K562 (cell line): ENCODE measurements around the gene HBG1. TPM values are rescaled to one million over a fixed set of nuclear protein-coding genes. Genes with fewer than 3 reads are reported as not detected.

Source experiments
- ATF1 ChIP-seq, 2 experiments: fragments of 450-650 bp in 1 of 2; IDR thresholded peaks; 2 replicates each; pipeline ENCODE4 v1.6.1; 2016; ENCODE audit warnings: missing compliant biosample characterization in 1 of 2, missing genetic modification characterization in 1 of 2
- E4F1 ChIP-seq: fragments of 250-450 bp; sonication (Bioruptor Pico); IDR thresholded peaks from 2 replicates; pipeline ENCODE4 v1.5.0; 2021; ENCODE audit warnings: mild to moderate bottlenecking, borderline replicate concordance
- EZH2 ChIP-seq: IDR thresholded peaks from 2 replicates; pipeline ENCODE4 v1.6.1; 2012; ENCODE audit warnings: low read depth, mild to moderate bottlenecking, inconsistent platforms, low read length, borderline replicate concordance
- GATA2 ChIP-seq: sonication (generic); formaldehyde crosslinking; IDR thresholded peaks from 2 replicates; pipeline ENCODE4 v1.4.0; 2020; ENCODE audit warnings: mild to moderate bottlenecking, missing genetic modification reagents
- GATAD2B ChIP-seq: fragments of 450-650 bp; IDR thresholded peaks from 2 replicates; pipeline ENCODE4 v1.6.1; 2017; ENCODE audit warnings: mild to moderate bottlenecking, borderline replicate concordance
- KDM1A ChIP-seq, 2 experiments: fragments of 450-650 bp; IDR thresholded peaks; 2 replicates each; pipeline ENCODE4 v1.6.1; 2016; ENCODE audit warnings: mild to moderate bottlenecking in 2 of 2
- LEF1 ChIP-seq: fragments of 450-650 bp; IDR thresholded peaks from 2 replicates; pipeline ENCODE4 v1.6.1; 2016; ENCODE audit warnings: mild to moderate bottlenecking
- MCM2 ChIP-seq: fragments of 450-650 bp; IDR thresholded peaks from 2 replicates; pipeline ENCODE4 v1.6.1; 2017; ENCODE audit warnings: low read depth, mild to moderate bottlenecking
- MTA3 ChIP-seq: fragments of 450-650 bp; formaldehyde crosslinking; IDR thresholded peaks from 2 replicates; pipeline ENCODE4 v1.6.1; 2017; ENCODE audit warnings: mild to moderate bottlenecking, borderline replicate concordance
- NCOA6 ChIP-seq: fragments of 450-650 bp; IDR thresholded peaks from 2 replicates; pipeline ENCODE4 v1.6.1; 2017; ENCODE audit warnings: mild to moderate bottlenecking
- NR2F6 ChIP-seq: fragments of 450-650 bp; formaldehyde crosslinking; IDR thresholded peaks from 2 replicates; pipeline ENCODE4 v1.4.0; 2020; ENCODE audit warnings: mild to moderate bottlenecking
- POLR2A ChIP-seq: fragments of 450-650 bp; conservative IDR thresholded peaks from 2 replicates; pipeline ENCODE4 v1.6.1; 2016
- RBM17 ChIP-seq: fragments of 200-400 bp; formaldehyde crosslinking; IDR thresholded peaks from 2 replicates; pipeline ENCODE4 v1.6.1; 2017; ENCODE audit warnings: low read depth, mild to moderate bottlenecking, low read length, borderline replicate concordance
- RNF2 ChIP-seq: sonication (generic); IDR thresholded peaks from 2 replicates; pipeline ENCODE4 v1.6.1; 2016
- SFPQ ChIP-seq: fragments of 200-400 bp; formaldehyde crosslinking; IDR thresholded peaks from 2 replicates; pipeline ENCODE4 v1.6.1; 2017; ENCODE audit warnings: mild to moderate bottlenecking, low read depth, low read length, moderate library complexity
- YBX1 ChIP-seq: fragments of 450-650 bp; IDR thresholded peaks from 2 replicates; pipeline ENCODE4 v1.7.1; 2016; ENCODE audit warnings: mild to moderate bottlenecking
- ZBTB11 ChIP-seq, 3 experiments: fragments of 200-800 bp in 1 of 3; fragments of 250-450 bp in 1 of 3; fragments of 450-650 bp in 1 of 3; sonication (Bioruptor Pico) in 1 of 3; sonication (Bioruptor generic) in 1 of 3; formaldehyde crosslinking in 1 of 3; IDR thresholded peaks; 2 replicates each; pipeline versions ENCODE4 v1.6.1 to v1.8.0; 2016 to 2022; ENCODE audit warnings: mild to moderate bottlenecking in 2 of 3, missing genetic modification characterization in 2 of 3, missing compliant biosample characterization in 1 of 3, moderate library complexity in 1 of 3
- ZEB2 ChIP-seq: fragments of 450-650 bp; IDR thresholded peaks from 2 replicates; pipeline ENCODE4 v1.6.1; 2016
- ZNF124 ChIP-seq: sonication (generic); formaldehyde crosslinking; IDR thresholded peaks from 2 replicates; pipeline ENCODE4 v1.8.1; 2022; ENCODE audit warnings: missing genetic modification reagents
- ZNF174 ChIP-seq: fragments of 250-450 bp; sonication (Bioruptor Pico); IDR thresholded peaks from 2 replicates; pipeline ENCODE4 v1.4.0; 2020; ENCODE audit warnings: mild to moderate bottlenecking
- ZSCAN29 ChIP-seq: fragments of 450-650 bp; IDR thresholded peaks from 2 replicates; pipeline ENCODE4 v1.6.1; 2017
- polyA plus RNA-seq, 8 experiments: library from polyadenylated mRNA; depleted of rRNA in 4 of 8; stranded (reverse) in 5 of 8; unstranded in 3 of 8; fragments of >200 nt; fragmentation: Nextera tagmentation in 2 of 8; fragmentation: Illumina TruSeq in 1 of 8; extraction: Ambion mirVana in 2 of 8; extraction: Trizol in 1 of 8; gene quantifications; 2 replicates each; pipeline versions ENCODE4 v1.2.1 to v1.2.3, GENCODE V29; 2011 to 2014; ENCODE audit warnings: inconsistent platforms in 1 of 8, missing spikeins in 1 of 8
- total RNA-seq, 7 experiments: library from RNA; depleted of rRNA in 6 of 7; stranded (reverse); fragments of >200 nt in 6 of 7; fragmentation: Illumina TruSeq in 2 of 7; extraction: Trizol in 2 of 7; gene quantifications; 2 replicates each; pipeline versions ENCODE4 v1.2.1 to v1.2.3, GENCODE V29; 2011 to 2021; ENCODE audit warnings: low replicate concordance in 1 of 7
- TF ChIP-seq, protein P1 (sequence below): fragments of 450-650 bp; formaldehyde crosslinking; IDR thresholded peaks from 2 replicates; pipeline ENCODE4 v1.4.0; 2020; ENCODE audit warnings: mild to moderate bottlenecking, moderate library complexity

The HBG1 gene
- total and polyA plus RNA-seq, 9 of the 15 experiments (the other 6 are each of a cell fraction or from before 2014, with no cell fraction given): 1,066 to 16,338 (median 4,898) TPM

DNA sequence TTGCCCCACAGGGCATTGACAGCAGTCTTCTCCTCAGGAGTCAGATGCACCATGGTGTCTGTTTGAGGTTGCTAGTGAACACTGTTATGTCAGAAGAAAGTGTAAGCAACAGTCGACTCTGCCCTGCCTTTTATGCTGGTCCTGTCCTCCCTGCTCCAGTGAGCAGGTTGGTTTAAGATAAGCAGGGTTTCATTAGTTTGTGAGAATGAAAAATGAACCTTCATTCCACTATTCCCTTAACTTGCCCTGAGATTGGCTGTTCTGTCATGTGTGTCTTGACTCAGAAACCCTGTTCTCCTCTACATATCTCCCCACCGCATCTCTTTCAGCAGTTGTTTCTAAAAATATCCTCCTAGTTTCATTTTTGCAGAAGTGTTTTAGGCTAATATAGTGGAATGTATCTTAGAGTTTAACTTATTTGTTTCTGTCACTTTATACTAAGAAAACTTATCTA lies 15.2 kb downstream of the HBG1 start, which contains the start of gene HBD (continued):
- TF ChIP-seq ZBTB11 (CRISPR knock-in tag; IDR thresholded peaks at IDR 0.05): 0 out of 6 replicates have a peak, but pooled peaks of 1 of the 3 experiments have one; percentile 22
- no peak for TF ChIP-seq YBX1
- TF ChIP-seq, protein P1, sequence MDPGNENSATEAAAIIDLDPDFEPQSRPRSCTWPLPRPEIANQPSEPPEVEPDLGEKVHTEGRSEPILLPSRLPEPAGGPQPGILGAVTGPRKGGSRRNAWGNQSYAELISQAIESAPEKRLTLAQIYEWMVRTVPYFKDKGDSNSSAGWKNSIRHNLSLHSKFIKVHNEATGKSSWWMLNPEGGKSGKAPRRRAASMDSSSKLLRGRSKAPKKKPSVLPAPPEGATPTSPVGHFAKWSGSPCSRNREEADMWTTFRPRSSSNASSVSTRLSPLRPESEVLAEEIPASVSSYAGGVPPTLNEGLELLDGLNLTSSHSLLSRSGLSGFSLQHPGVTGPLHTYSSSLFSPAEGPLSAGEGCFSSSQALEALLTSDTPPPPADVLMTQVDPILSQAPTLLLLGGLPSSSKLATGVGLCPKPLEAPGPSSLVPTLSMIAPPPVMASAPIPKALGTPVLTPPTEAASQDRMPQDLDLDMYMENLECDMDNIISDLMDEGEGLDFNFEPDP (CRISPR knock-in tag): no peak
- TF ChIP-seq POLR2A: no peak
- peak; percentile 79 for TF ChIP-seq LEF1
- no peak for TF ChIP-seq EZH2
- no peak for TF ChIP-seq NCOA6
- TF ChIP-seq NR2F6 (CRISPR knock-in tag): no peak
- TF ChIP-seq ZNF174 (CRISPR knock-in tag): no peak
- 0 out of 2 replicates have a peak, but pooled peaks have one; percentile 19 for TF ChIP-seq MTA3
- TF ChIP-seq GATAD2B: no peak
- TF ChIP-seq RNF2: peak; percentile 45; the same call in 1 of the 2 replicates
- peak; percentile 83 for TF ChIP-seq GATA2 (CRISPR knock-in tag)
- TF ChIP-seq RBM17: no peak
- TF ChIP-seq SFPQ: no peak
- TF ChIP-seq ATF1 (CRISPR knock-in tag; IDR thresholded peaks at IDR 0.05): no peak
- TF ChIP-seq ATF1 (tag; IDR thresholded peaks at IDR 0.05): 0 out of 2 replicates have a peak, but pooled peaks have one; percentile 19
- no peak for TF ChIP-seq MCM2
- no peak for TF ChIP-seq ZNF124 (CRISPR knock-in tag)
- 0 out of 2 replicates have a peak, but pooled peaks have one; percentile 15 for TF ChIP-seq ZEB2
- peak in 1 of 2 experiments; percentile 35; a peak in 1 of 4 replicates for TF ChIP-seq KDM1A (IDR thresholded peaks at IDR 0.05)
- no peak for TF ChIP-seq ZSCAN29
- no peak for TF ChIP-seq E4F1 (CRISPR knock-in tag)
